Heart left ventricle (tissue), 16 donors: ENCODE measurements around the gene RAI1. TPM values are rescaled to one million over a fixed set of nuclear protein-coding genes. Genes with fewer than 3 reads are reported as not detected.
A peak's percentile ranks its signal among the peaks of the same experiment; 100 is the strongest.

ENCODE experiments used
- ATAC-seq, 4 donors: fragments of 200-7000 bp; cut with Tn5 transposase; one replicate each; pipeline ENCODE4 v1.9.1; 2020 to 2022; ENCODE audit warnings: moderate library complexity in 4 of 4, mild to moderate bottlenecking in 3 of 4, moderate number of reproducible peaks in 1 of 4
- DNase-seq, 5 donors: peaks; one replicate each; pipeline ENCODE4 v3.0.0-alpha.2; 2020
- H3K27ac ChIP-seq, 12 donors: fragments of 200-600 bp; sonication (generic) in 4 of 12; one replicate each; pipeline versions ENCODE4 v1.5.0 to v1.8.0; 2016 to 2022; ENCODE audit warnings: mild to moderate bottlenecking in 2 of 12
- H3K27me3 ChIP-seq, 9 donors: fragments of 200-600 bp; sonication (generic) in 2 of 9; one replicate each; pipeline versions ENCODE4 v1.5.1 to v1.8.0; 2016 to 2022; ENCODE audit warnings: mild to moderate bottlenecking in 3 of 9
- H3K36me3 ChIP-seq, 9 donors: fragments of 200-600 bp; sonication (generic) in 2 of 9; one replicate each; pipeline versions ENCODE4 v1.5.0 to v1.8.0; 2018 to 2022; ENCODE audit warnings: mild to moderate bottlenecking in 2 of 9
- H3K4me1 ChIP-seq, 12 donors: fragments of 200-600 bp; sonication (generic) in 4 of 12; one replicate each; pipeline versions ENCODE4 v1.5.0 to v1.8.0; 2016 to 2022; ENCODE audit warnings: mild to moderate bottlenecking in 3 of 12
- H3K4me3 ChIP-seq, 12 donors: fragments of 200-600 bp; sonication (generic) in 4 of 12; one replicate each; pipeline versions ENCODE4 v1.5.0 to v1.8.0; 2017 to 2022; ENCODE audit warnings: mild to moderate bottlenecking in 9 of 12, moderate library complexity in 4 of 12
- H3K9me3 ChIP-seq, 12 donors: fragments of 200-600 bp; sonication (generic) in 4 of 12; one replicate each; pipeline versions ENCODE4 v1.5.0 to v1.8.0; 2016 to 2022; ENCODE audit warnings: mild to moderate bottlenecking in 1 of 12
- POLR2A ChIP-seq, 2 donors: fragments of 450-650 bp; IDR thresholded peaks; one replicate each; pipeline ENCODE4 v1.6.1; 2017; ENCODE audit warnings: antibody characterized with exemption in 2 of 2, mild to moderate bottlenecking in 2 of 2, moderate library complexity in 2 of 2
- WGBS, 4 donors: extraction: QIAGEN DNeasy Blood & Tissue Kit in 2 of 4; methylation state at CpG; one replicate each; pipeline versions ENCODE4 v1.1.5 to v1.1.7; 2013 to 2018; 5-methylcytosine and 5-hydroxymethylcytosine counted together
- intact Hi-C, 10 donors: fragments of 100-400 bp; cut with DNase I; formaldehyde crosslinking; loops; one replicate each; pipeline versions ENCODE4 v1.11.1 to v1.14.2; 2022
- polyA plus RNA-seq, 2 donors: library from polyadenylated mRNA; stranded (reverse); fragments of 200-250 nt; gene quantifications; one replicate each; pipeline ENCODE4 v1.2.3, GENCODE V29; 2013
- total RNA-seq, 9 donors: library from RNA; depleted of rRNA in 2 of 9; stranded (reverse); fragments of >200 nt in 2 of 9; fragmentation: NEBNext Ultra II Directional in 3 of 9; extraction: Animal tissue kit (Norgen Biotek cat#: 25700) in 3 of 9; gene quantifications; one replicate each; pipeline versions ENCODE4 v1.1.0 to v1.2.4, GENCODE V29; 2016 to 2023
- TF ChIP-seq, protein P1 (sequence below), 12 donors: fragments of 200-600 bp; sonication (generic) in 4 of 12; IDR thresholded peaks; one replicate each; pipeline versions ENCODE4 v1.5.0 to v1.8.0; 2018 to 2022; ENCODE audit warnings: antibody characterized with exemption in 12 of 12, mild to moderate bottlenecking in 5 of 12
- donor health status: ischemic (EF 13 %, LVEDD 7.1; RV severe dilation, severe dysfunction).
- donor health status: healthy with polysubstance abuse.
- donor health status: DM: no; HTN: yes; CAD: no.
- donor health status: DM: no; HTN: no; CAD: no.
- donor health status: ischemic (EF 25% LVEDD 6.9; RV normal size, moderate dysfunction).
- donor health status: ischemic (EF 25% LVEDD 5.7; RV mildly dilated, moderate dysfunction).
- donor health status: healthy.
- donor health status: DM: yes; HTN: yes; CAD: no.
- donor health status: ischemic (EF 35%, LVEDD 5.7; RV mildly dilated, moderate dysfunction).
- donor health status: nonischemic (EF 11% LVEDD 7.7; RV severe dilation, severe dysfunction).
- donor health status: DM: yes; HTN: yes; CAD: no.
- donor health status: PGD.
- donor health status: ischemic (EF 29% LVEDD 5.4; RV normal size, mild dysfunction).
- donor health status: nonischemic (EF 23%, LVEDD 6.1; RV moderate dilation, normal function).

Gene RAI1
- total and polyA plus RNA-seq, 11 donors: 15.1 to 37.2 (median 20.8) TPM

DNA sequence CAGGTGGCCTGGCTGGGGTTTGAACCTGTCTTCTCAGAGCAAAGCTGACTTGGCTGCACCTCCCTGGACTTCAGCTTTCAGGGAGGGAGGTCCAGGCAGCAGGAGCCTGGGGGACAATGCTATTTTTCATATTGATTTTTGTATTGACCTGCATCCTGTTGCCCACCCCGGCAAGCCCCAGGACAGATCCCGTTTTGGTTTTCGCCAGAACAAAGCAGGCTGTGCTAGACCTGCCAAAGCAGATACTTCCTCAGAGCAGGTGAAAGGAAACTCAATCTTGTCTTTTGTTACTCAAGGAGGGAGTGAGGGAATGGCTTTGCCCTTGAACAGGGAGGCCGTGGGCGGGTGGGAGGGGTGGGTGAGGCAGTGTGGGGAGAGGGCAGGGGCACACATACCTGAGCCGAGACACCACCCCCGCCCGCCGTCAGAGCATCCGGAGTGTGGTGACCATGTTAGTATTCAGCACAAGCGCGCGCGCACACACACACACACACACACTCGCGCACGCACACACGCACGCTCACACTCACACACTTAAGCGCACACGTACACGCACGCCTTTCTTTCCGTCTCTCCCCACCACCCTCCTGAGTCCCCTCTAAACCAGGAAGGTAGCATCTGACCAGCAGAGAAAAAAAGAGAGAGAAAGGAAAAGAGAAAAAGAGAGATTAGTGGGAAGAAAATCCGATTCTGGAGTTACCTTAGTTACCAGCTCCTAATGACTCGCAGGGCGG is 59.5 kb downstream of the RAI1 start:
- Histone ChIP-seq H3K4me3 (no peak overlapping the region), H3K27me3 (no peaks in the 10 kb centered on the region), H3K36me3 (no peaks in the 10 kb centered on the region), H3K4me1 (peaks cover 23 to 83% (median 62%) of the 10 kb centered on the region in 12 donors), H3K27ac (peak overlapping the region in 4 of 12 donors; percentile 15 to 77 (median 47)), H3K9me3 (no peaks in the 10 kb centered on the region)
- ATAC-seq (no peak), DNase-seq (no peak)
- 84 to 89% (median 88%) methylated on average over 27 of the region's 27 CpGs for WGBS, 4 donors
- TF ChIP-seq POLR2A (IDR thresholded peaks at IDR 0.05): no peak
- TF ChIP-seq, protein P1, sequence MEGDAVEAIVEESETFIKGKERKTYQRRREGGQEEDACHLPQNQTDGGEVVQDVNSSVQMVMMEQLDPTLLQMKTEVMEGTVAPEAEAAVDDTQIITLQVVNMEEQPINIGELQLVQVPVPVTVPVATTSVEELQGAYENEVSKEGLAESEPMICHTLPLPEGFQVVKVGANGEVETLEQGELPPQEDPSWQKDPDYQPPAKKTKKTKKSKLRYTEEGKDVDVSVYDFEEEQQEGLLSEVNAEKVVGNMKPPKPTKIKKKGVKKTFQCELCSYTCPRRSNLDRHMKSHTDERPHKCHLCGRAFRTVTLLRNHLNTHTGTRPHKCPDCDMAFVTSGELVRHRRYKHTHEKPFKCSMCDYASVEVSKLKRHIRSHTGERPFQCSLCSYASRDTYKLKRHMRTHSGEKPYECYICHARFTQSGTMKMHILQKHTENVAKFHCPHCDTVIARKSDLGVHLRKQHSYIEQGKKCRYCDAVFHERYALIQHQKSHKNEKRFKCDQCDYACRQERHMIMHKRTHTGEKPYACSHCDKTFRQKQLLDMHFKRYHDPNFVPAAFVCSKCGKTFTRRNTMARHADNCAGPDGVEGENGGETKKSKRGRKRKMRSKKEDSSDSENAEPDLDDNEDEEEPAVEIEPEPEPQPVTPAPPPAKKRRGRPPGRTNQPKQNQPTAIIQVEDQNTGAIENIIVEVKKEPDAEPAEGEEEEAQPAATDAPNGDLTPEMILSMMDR (IDR thresholded peaks at IDR 0.05): no peak
- intact Hi-C loops: no loop called here

GRCh38 chr17:17741349-17742023 is 60.2 kb downstream of the RAI1 start:
- intact Hi-C loops: no loop called here
- H3K4me1 ChIP-seq: peaks cover 20 to 81% (median 62%) of the 10 kb centered on the region in 12 donors

DNA sequence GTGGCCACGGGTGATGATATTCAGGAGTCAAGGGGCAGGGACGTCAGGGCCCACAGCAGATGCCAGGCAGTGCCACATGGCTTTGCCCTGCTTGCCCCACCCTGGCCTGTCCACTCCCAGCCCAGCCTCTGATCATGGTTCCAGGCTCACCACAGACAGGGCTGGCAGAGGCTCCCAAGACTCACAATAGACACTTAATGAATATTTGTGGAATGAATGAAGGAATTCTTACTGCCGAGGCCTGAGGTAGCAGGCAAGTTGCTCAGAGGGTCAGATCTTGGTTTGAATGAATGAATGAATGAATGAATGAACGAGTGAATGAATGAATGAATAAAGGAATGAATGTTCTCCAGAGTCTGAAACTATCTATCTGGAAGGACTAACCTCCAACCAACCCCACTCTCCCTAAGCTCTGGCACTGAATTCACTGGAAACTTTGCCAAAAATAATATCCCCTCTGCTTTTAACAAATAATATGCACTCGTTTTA is 60.9 kb downstream of the RAI1 start:
- Histone ChIP-seq H3K36me3 (no peaks in the 10 kb centered on the region), H3K4me3 (no peak overlapping the region), H3K4me1 (peaks cover 20 to 78% (median 62%) of the 10 kb centered on the region in 12 donors), H3K9me3 (no peaks in the 10 kb centered on the region), H3K27ac (no peak overlapping the region), H3K27me3 (no peaks in the 10 kb centered on the region)
- WGBS, 4 donors: 20 to 46% (median 33%) methylated on average over 5 of the region's 5 CpGs
- intact Hi-C loops: no loop called here
- no peak for DNase-seq
- TF ChIP-seq POLR2A (IDR thresholded peaks at IDR 0.05): no peak
- TF ChIP-seq, protein P1 (IDR thresholded peaks at IDR 0.05): no peak
- ATAC-seq: no peak

More at GRCh38 chr17:17741349-17742023, 60.2 kb downstream of the RAI1 start:
- no peak for TF ChIP-seq POLR2A (IDR thresholded peaks at IDR 0.05)
- TF ChIP-seq, protein P1 (IDR thresholded peaks at IDR 0.05): peak in 2 of 12 donors; percentile 21 to 26
- peak overlapping the region in 2 of 12 donors; percentile 20 to 77 for H3K27ac ChIP-seq
- ATAC-seq (peak in 2 of 4 donors; percentile 25), DNase-seq (no peak)
- no peaks in the 10 kb centered on the region for H3K36me3 ChIP-seq
- H3K4me3 ChIP-seq: no peak overlapping the region
- 63 to 74% (median 68%) methylated on average over 18 of the region's 18 CpGs for WGBS, 4 donors
- no peaks in the 10 kb centered on the region for H3K27me3 ChIP-seq
- H3K9me3 ChIP-seq: no peaks in the 10 kb centered on the region
